ENCODE measurements around the gene ADH6.

ADH6 gene

DNA sequence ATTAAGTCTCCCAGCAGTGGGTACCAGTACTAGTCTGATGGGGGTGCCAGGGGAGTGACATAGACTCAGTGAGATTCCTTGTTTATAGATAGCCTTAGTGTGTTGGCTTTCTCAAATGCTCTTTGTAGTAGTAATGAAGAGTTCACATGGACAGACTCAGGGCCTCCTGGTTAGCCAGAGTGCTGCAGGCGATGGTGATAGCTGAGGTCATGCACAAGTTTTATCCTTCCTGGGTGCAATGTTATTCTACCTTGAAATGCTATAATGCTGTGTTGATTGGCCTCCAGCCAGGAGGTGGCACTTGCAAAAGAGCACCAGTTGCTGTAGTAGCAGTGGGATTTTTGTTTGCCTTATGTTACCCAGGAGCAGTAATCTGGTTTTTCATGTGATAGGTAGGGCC, 39.4 kb downstream of the ADH6 start:
- Histone ChIP-seq H3K36me3 (ENCODE audit: insufficient read depth, low read length) (no peaks in the 10 kb centered on the region), H3K27me3 (ENCODE audit: insufficient read depth, low read length) (no peaks in the 10 kb centered on the region), H3K4me3 (ENCODE audit: low read length) (no peak overlapping the region), H3K4me1 (ENCODE audit: insufficient read depth, low read length) (no peaks in the 10 kb centered on the region), H3K9me3 (ENCODE audit: low read length) (peaks cover 3% of the 10 kb centered on the region), H2AFZ (ENCODE audit: low read depth, low read length) (no peak overlapping the region)

GRCh38 chr4:99179178-99179577, 39.9 kb downstream of the ADH6 start:
- no peak overlapping the region for H3K4me3 ChIP-seq (ENCODE audit: low read length)
- no peaks in the 10 kb centered on the region for H3K36me3 ChIP-seq (ENCODE audit: insufficient read depth, low read length)
- H3K9me3 ChIP-seq (ENCODE audit: low read length): peaks cover 3% of the 10 kb centered on the region
- H3K4me1 ChIP-seq (ENCODE audit: insufficient read depth, low read length): no peaks in the 10 kb centered on the region
- no peak overlapping the region for H2AFZ ChIP-seq (ENCODE audit: low read depth, low read length)
- H3K27me3 ChIP-seq (ENCODE audit: insufficient read depth, low read length): no peaks in the 10 kb centered on the region

- H3K27me3 ChIP-seq (ENCODE audit: insufficient read depth, low read length): no peaks in the 10 kb centered on the region
- no peaks in the 10 kb centered on the region for H3K9me3 ChIP-seq (ENCODE audit: low read length)
- no peak overlapping the region for H3K4me3 ChIP-seq (ENCODE audit: low read length)
- no peaks in the 10 kb centered on the region for H3K4me1 ChIP-seq (ENCODE audit: insufficient read depth, low read length)
- no peak overlapping the region for H2AFZ ChIP-seq (ENCODE audit: low read depth, low read length)
- no peaks in the 10 kb centered on the region for H3K36me3 ChIP-seq (ENCODE audit: insufficient read depth, low read length)
Measured at GRCh38 chr4:99166544-99166943, 52.5 kb downstream of the ADH6 start.

- no peak overlapping the region for H3K4me3 ChIP-seq (ENCODE audit: low read length)
- H3K27me3 ChIP-seq (ENCODE audit: insufficient read depth, low read length): no peaks in the 10 kb centered on the region
- H3K36me3 ChIP-seq (ENCODE audit: insufficient read depth, low read length): no peaks in the 10 kb centered on the region
- H2AFZ ChIP-seq (ENCODE audit: low read depth, low read length): no peak overlapping the region
- no peaks in the 10 kb centered on the region for H3K9me3 ChIP-seq (ENCODE audit: low read length)
- H3K4me1 ChIP-seq (ENCODE audit: insufficient read depth, low read length): no peaks in the 10 kb centered on the region
Measured at GRCh38 chr4:99165978-99166377, 53.1 kb downstream of the ADH6 start.

DNA sequence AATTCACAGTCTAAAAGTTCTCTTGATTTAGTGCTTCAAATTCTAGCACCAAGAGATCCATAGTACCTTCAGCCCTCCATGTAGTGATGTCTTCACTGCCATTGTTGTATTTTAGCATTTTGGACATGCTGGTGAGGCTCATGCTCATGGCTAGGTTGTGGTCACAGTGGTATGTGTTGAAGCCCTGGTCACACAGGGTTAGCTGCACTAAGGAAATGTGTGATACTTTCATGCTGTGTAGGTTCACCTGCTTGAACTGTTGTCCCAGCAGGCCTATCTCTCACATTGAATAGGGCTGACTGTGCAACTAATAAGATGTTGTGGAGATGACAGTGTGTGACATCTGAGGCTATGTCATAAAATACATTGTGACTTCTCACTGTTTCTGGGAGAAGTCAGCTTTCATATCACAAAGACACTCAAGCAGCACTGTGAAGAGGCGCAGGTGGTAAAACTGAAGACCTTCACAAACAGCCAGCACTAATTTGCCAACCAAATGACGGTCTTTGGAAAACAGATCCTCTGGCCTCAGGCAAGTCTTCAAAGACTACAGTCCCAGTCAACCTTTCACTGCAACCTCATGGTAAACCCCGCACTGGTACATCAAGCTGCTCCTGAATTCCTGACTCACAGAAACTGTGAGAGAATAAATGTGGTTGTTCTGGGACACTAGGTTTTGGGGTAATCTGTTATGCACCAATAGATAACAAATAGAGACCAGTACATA, 57.5 kb downstream of the ADH6 start:
- no peaks in the 10 kb centered on the region for H3K36me3 ChIP-seq (ENCODE audit: insufficient read depth, low read length)
- no peak overlapping the region for H2AFZ ChIP-seq (ENCODE audit: low read depth, low read length)
- H3K9me3 ChIP-seq (ENCODE audit: low read length): no peaks in the 10 kb centered on the region
- no peak overlapping the region for H3K4me3 ChIP-seq (ENCODE audit: low read length)
- no peaks in the 10 kb centered on the region for H3K4me1 ChIP-seq (ENCODE audit: insufficient read depth, low read length)
- no peaks in the 10 kb centered on the region for H3K27me3 ChIP-seq (ENCODE audit: insufficient read depth, low read length)

GRCh38 chr4:99159699-99160098, 59.3 kb downstream of the ADH6 start:
- Histone ChIP-seq H3K36me3 (ENCODE audit: insufficient read depth, low read length) (no peaks in the 10 kb centered on the region), H3K27me3 (ENCODE audit: insufficient read depth, low read length) (no peaks in the 10 kb centered on the region), H3K4me1 (ENCODE audit: insufficient read depth, low read length) (no peaks in the 10 kb centered on the region), H3K4me3 (ENCODE audit: low read length) (no peak overlapping the region), H2AFZ (ENCODE audit: low read depth, low read length) (no peak overlapping the region), H3K9me3 (ENCODE audit: low read length) (no peaks in the 10 kb centered on the region)

DNA sequence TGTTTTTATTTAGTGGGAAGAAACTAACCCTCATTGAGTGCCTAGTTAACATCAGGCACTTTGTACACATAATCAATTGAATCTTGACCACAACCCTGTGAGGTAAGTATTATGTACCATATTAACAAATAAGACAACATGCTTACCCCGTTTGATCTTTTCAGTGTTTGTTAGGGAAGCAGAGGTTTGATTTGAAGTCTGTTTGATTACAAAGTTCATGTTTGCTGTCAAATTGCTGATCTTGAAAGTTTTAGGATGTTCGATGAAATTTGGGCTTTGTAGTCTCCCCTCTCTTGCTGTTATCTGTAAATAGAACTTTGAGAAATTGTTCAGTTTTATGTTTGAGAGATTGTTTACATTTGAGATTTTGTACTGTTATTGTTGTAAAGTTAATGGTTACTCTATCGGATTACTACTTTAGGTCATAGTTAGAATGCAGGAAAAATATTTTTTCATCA, 61.5 kb downstream of the ADH6 start:
- no peak overlapping the region for H2AFZ ChIP-seq (ENCODE audit: low read depth, low read length)
- no peaks in the 10 kb centered on the region for H3K9me3 ChIP-seq (ENCODE audit: low read length)
- no peaks in the 10 kb centered on the region for H3K27me3 ChIP-seq (ENCODE audit: insufficient read depth, low read length)
- no peak overlapping the region for H3K4me3 ChIP-seq (ENCODE audit: low read length)
- no peaks in the 10 kb centered on the region for H3K4me1 ChIP-seq (ENCODE audit: insufficient read depth, low read length)
- peaks cover 3% of the 10 kb centered on the region for H3K36me3 ChIP-seq (ENCODE audit: insufficient read depth, low read length)

- Histone ChIP-seq H2AFZ (ENCODE audit: low read depth, low read length) (no peak overlapping the region), H3K4me1 (ENCODE audit: insufficient read depth, low read length) (no peaks in the 10 kb centered on the region), H3K9me3 (ENCODE audit: low read length) (no peaks in the 10 kb centered on the region), H3K4me3 (ENCODE audit: low read length) (no peak overlapping the region), H3K36me3 (ENCODE audit: insufficient read depth, low read length) (peaks cover 3% of the 10 kb centered on the region), H3K27me3 (ENCODE audit: insufficient read depth, low read length) (no peaks in the 10 kb centered on the region)
Measured at GRCh38 chr4:99156992-99157391, 62.1 kb downstream of the ADH6 start.

- Histone ChIP-seq H3K36me3 (ENCODE audit: insufficient read depth, low read length) (peaks cover 3% of the 10 kb centered on the region), H3K4me1 (ENCODE audit: insufficient read depth, low read length) (no peaks in the 10 kb centered on the region), H3K9me3 (ENCODE audit: low read length) (no peaks in the 10 kb centered on the region), H3K27me3 (ENCODE audit: insufficient read depth, low read length) (no peaks in the 10 kb centered on the region), H2AFZ (ENCODE audit: low read depth, low read length) (no peak overlapping the region), H3K4me3 (ENCODE audit: low read length) (no peak overlapping the region)
Measured at GRCh38 chr4:99154658-99155342, 64.2 kb downstream of the ADH6 start.
